H1 (cell line): ENCODE measurements around the gene GRK5. TPM values are rescaled to one million over a fixed set of nuclear protein-coding genes. Genes with fewer than 3 reads are reported as not detected.
"Not testable (repeated sequence)": the region's sequence is repeated elsewhere in the genome, so short reads cannot be mapped to it uniquely, and the experiment has no call there.

Experiments used
- CTCF ChIA-PET: fragments of 300-600 bp; sonication (Branson Sonifier 250); formaldehyde crosslinking; loops from one replicate; lab custom pipeline; 2021; ENCODE audit not compliant: partially characterized antibody; lab: Charles Lee
- POLR2A ChIA-PET: fragments of 300-600 bp; sonication (Branson Sonifier 250); formaldehyde crosslinking; loops from one replicate; lab custom pipeline; 2021; ENCODE audit warnings: inconsistent platforms; ENCODE audit not compliant: partially characterized antibody; lab: Charles Lee
- DNase-seq, 2 experiments: peaks; one replicate each; pipeline versions ENCODE4 v3.0.0 to v3.0.0-alpha.2; 2010 to 2022; ENCODE audit warnings: low spot score in 2 of 2, low read depth in 1 of 2, mixed read lengths in 1 of 2
- FAIRE-seq: peaks from 2 replicates; lab custom pipeline; 2011; peaks lifted over from hg19 to GRCh38; lab: Jason Lieb, UNC
- H2AFZ ChIP-seq: 2 replicates; pipeline ENCODE4 v1.8.1; 2012; ENCODE audit warnings: low read length, inconsistent platforms
- H2AK5ac ChIP-seq: 2 replicates; pipeline ENCODE4 v1.6.1; 2013; ENCODE audit warnings: low read depth, low read length
- H2BK120ac ChIP-seq: replicated peaks from 2 replicates; pipeline ENCODE3; 2013; ENCODE audit warnings: low read depth, low read length, inconsistent platforms
- H2BK12ac ChIP-seq: 2 replicates; pipeline ENCODE4 v1.6.1; 2013; ENCODE audit warnings: low read depth, low read length
- H2BK15ac ChIP-seq: 2 replicates; pipeline ENCODE4 v1.6.1; 2013; ENCODE audit warnings: low read length
- H2BK20ac ChIP-seq: 2 replicates; pipeline ENCODE4 v1.6.1; 2013; ENCODE audit warnings: low read length
- H2BK5ac ChIP-seq: 2 replicates; pipeline ENCODE4 v1.6.1; 2013; ENCODE audit warnings: low read depth, low read length
- H3K14ac ChIP-seq: 2 replicates; pipeline ENCODE4 v1.6.1; 2013; ENCODE audit warnings: inconsistent platforms; ENCODE audit not compliant: insufficient read length
- H3K18ac ChIP-seq: 2 replicates; pipeline ENCODE4 v1.6.1; 2013; ENCODE audit warnings: low read length; ENCODE audit errors: extremely low read depth
- H3K23ac ChIP-seq: 2 replicates; pipeline ENCODE4 v1.6.1; 2013; ENCODE audit warnings: inconsistent platforms; ENCODE audit not compliant: insufficient read length
- H3K23me2 ChIP-seq: 2 replicates; pipeline ENCODE4 v1.6.1; 2013; ENCODE audit warnings: low read depth, low read length
- H3K27ac ChIP-seq: 2 replicates; pipeline ENCODE4 v1.6.1; 2011; ENCODE audit warnings: low read depth, low read length, inconsistent platforms
- H3K27me3 ChIP-seq, 4 experiments: replicated peaks in 1 of 4; 1 replicate in 1 of 4; 2 replicates in 3 of 4; pipeline versions ENCODE4 v1.6.1 to v1.8.1; 2011 to 2013; ENCODE audit warnings: low read length in 3 of 4, mild to moderate bottlenecking in 3 of 4, inconsistent platforms in 2 of 4, mixed read lengths in 2 of 4, moderate library complexity in 1 of 4; ENCODE audit not compliant: control insufficient read depth in 3 of 4, insufficient read depth in 3 of 4; ENCODE audit errors: extremely low read depth in 1 of 4
- H3K36me3 ChIP-seq, 4 experiments: 2 replicates each; pipeline versions ENCODE4 v1.6.1 to v1.8.1; 2011 to 2013; ENCODE audit warnings: mild to moderate bottlenecking in 4 of 4, low read length in 3 of 4, moderate library complexity in 2 of 4, control low read depth in 1 of 4, inconsistent platforms in 1 of 4; ENCODE audit not compliant: insufficient read depth in 4 of 4, control insufficient read depth in 2 of 4
- H3K4ac ChIP-seq: replicated peaks from 2 replicates; pipeline ENCODE3; 2013; ENCODE audit warnings: low read length, low read depth, mixed read lengths, inconsistent platforms; ENCODE audit not compliant: insufficient read length
- H3K4me1 ChIP-seq, 4 experiments: replicated peaks in 1 of 4; 1 replicate in 1 of 4; 2 replicates in 3 of 4; pipeline versions ENCODE4 v1.6.1 to v1.8.1; 2011 to 2013; ENCODE audit warnings: low read length in 3 of 4, inconsistent platforms in 2 of 4, mixed read lengths in 1 of 4; ENCODE audit not compliant: insufficient read depth in 4 of 4, control insufficient read depth in 3 of 4
- H3K4me2 ChIP-seq, 2 experiments: 2 replicates each; pipeline versions ENCODE4 v1.6.1 to v1.8.1; 2011 to 2013; ENCODE audit warnings: low read depth in 2 of 2, low read length in 2 of 2, control low read depth in 1 of 2, inconsistent platforms in 1 of 2, mild to moderate bottlenecking in 1 of 2; ENCODE audit not compliant: insufficient read depth in 1 of 2
- H3K4me3 ChIP-seq, 4 experiments: fragments of 200-600, 300-600 bp in 1 of 4; sonication (generic), shearing (Covaris generic), sonication (Bioruptor Twin) in 1 of 4; 2 replicates each; pipeline versions ENCODE4 v1.5.1 to v1.8.1; 2011 to 2016; ENCODE audit warnings: low read length in 4 of 4, low read depth in 3 of 4, control low read depth in 2 of 4, inconsistent platforms in 2 of 4, mild to moderate bottlenecking in 2 of 4, mixed read lengths in 1 of 4, moderate library complexity in 1 of 4; ENCODE audit not compliant: insufficient read depth in 2 of 4; ENCODE audit errors: extremely low read depth in 1 of 4
- H3K56ac ChIP-seq: replicated peaks from 2 replicates; pipeline ENCODE3; 2013; ENCODE audit warnings: low read depth, mild to moderate bottlenecking, mixed read lengths, low read length, inconsistent platforms; ENCODE audit not compliant: insufficient read length
- H3K79me1 ChIP-seq: 2 replicates; pipeline ENCODE4 v1.6.1; 2013; ENCODE audit warnings: low read depth, low read length, control low read depth
- H3K79me2 ChIP-seq, 2 experiments: 2 replicates each; pipeline versions ENCODE4 v1.6.1 to v1.8.1; 2012 to 2013; ENCODE audit warnings: low read length in 2 of 2, mild to moderate bottlenecking in 2 of 2, inconsistent platforms in 1 of 2; ENCODE audit not compliant: insufficient read depth in 2 of 2, control insufficient read depth in 1 of 2
- H3K9ac ChIP-seq, 4 experiments: replicated peaks in 1 of 4; 1 replicate in 1 of 4; 2 replicates in 3 of 4; pipeline versions ENCODE4 v1.6.1 to v1.8.1; 2011 to 2013; ENCODE audit warnings: low read depth in 3 of 4, low read length in 3 of 4, control low read depth in 2 of 4, mild to moderate bottlenecking in 2 of 4, moderate library complexity in 2 of 4, inconsistent platforms in 1 of 4; ENCODE audit errors: extremely low read depth in 1 of 4
- H3K9me3 ChIP-seq, 2 experiments: 2 replicates each; pipeline versions ENCODE4 v1.6.1 to v1.8.1; 2012 to 2013; ENCODE audit warnings: mild to moderate bottlenecking in 2 of 2, moderate library complexity in 2 of 2, control low read depth in 1 of 2, inconsistent platforms in 1 of 2, low read depth in 1 of 2, low read length in 1 of 2, mixed read lengths in 1 of 2; ENCODE audit not compliant: insufficient read depth in 2 of 2
- H4K20me1 ChIP-seq, 2 experiments: replicated peaks in 1 of 2; 2 replicates each; pipeline versions ENCODE3 to v1.8.1; 2011 to 2013; ENCODE audit warnings: inconsistent platforms in 2 of 2, low read length in 2 of 2, mild to moderate bottlenecking in 1 of 2; ENCODE audit not compliant: insufficient read depth in 2 of 2, control insufficient read depth in 1 of 2
- H4K5ac ChIP-seq: 2 replicates; pipeline ENCODE4 v1.6.1; 2013; ENCODE audit warnings: low read length, low read depth, mixed read lengths, inconsistent platforms; ENCODE audit not compliant: insufficient read length
- H4K8ac ChIP-seq: 2 replicates; pipeline ENCODE4 v1.8.0; 2013; ENCODE audit warnings: mild to moderate bottlenecking, moderate library complexity, low read length, inconsistent platforms; ENCODE audit not compliant: insufficient read depth; ENCODE audit errors: extremely low read depth
- H4K91ac ChIP-seq: replicated peaks from 2 replicates; pipeline ENCODE3; 2013; ENCODE audit warnings: low read length, mixed read lengths, inconsistent platforms; ENCODE audit not compliant: insufficient read length
- WGBS, 2 experiments: shearing (Covaris generic) in 1 of 2; methylation state at CpG; one replicate each; pipeline versions ENCODE4 v1.1.6 to v1.1.7; 2013 to 2015; ENCODE audit warnings: low lambda C conversion rate in 2 of 2, mixed read lengths in 2 of 2, inconsistent platforms in 1 of 2, low coverage in 1 of 2, missing lambda C conversion rate in 1 of 2; ENCODE audit not compliant: insufficient replicate concordance in 2 of 2, insufficient coverage in 1 of 2, insufficient read length in 1 of 2; ENCODE audit errors: extremely low coverage in 1 of 2, missing lambda C conversion rate in 1 of 2; 5-methylcytosine and 5-hydroxymethylcytosine counted together
- polyA plus RNA-seq, 7 experiments: library from polyadenylated mRNA; depleted of rRNA in 3 of 7; stranded (reverse) in 5 of 7; unstranded in 2 of 7; fragments of >200 nt in 5 of 7; fragments of 200-250 nt in 2 of 7; gene quantifications; 1 replicate in 5 of 7; 2 replicates in 1 of 7; 4 replicates in 1 of 7; pipeline versions ENCODE4 v1.2.1 to v1.2.3, GENCODE V29; 2011 to 2013; ENCODE audit warnings: missing spikeins in 2 of 7, mixed read lengths in 2 of 7
- total RNA-seq: library from RNA; stranded (reverse); fragmentation: NEBNext Ultra II Directional; extraction: Animal tissue kit (Norgen Biotek cat#: 25700); gene quantifications from 2 replicates; pipeline ENCODE4 v1.2.1, GENCODE V29; 2021

GRK5 gene
- total and polyA plus RNA-seq, 2 of the 8 experiments (the other 6 are each of a cell fraction or from before 2014, with no cell fraction given): 0.54 to 2.5 TPM

DNA sequence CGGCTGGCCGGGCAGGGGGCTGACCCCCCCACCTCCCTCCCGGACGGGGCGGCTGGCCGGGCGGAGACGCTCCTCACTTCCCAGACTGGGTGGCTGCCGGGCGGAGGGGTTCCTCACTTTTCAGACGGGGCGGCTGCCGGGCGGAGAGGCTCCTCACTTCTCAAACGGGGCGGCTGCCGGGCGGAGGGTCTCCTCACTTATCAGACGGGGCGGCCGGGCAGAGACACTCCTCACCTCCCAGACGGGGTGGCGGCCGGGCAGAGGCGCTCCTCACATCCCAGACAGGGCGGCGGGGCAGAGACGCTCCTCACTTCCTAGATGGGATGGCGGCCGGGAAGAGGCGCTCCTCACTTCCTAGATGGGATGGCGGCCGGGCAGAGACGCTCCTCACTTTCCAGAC, 53.6 kb downstream of the GRK5 start:
- H3K4me3 ChIP-seq, H3K23me2 ChIP-seq, DNase-seq, H2BK15ac ChIP-seq, H3K9me3 ChIP-seq, H3K27ac ChIP-seq, H3K79me1 ChIP-seq, FAIRE-seq, H4K8ac ChIP-seq, H4K20me1 ChIP-seq, H2BK20ac ChIP-seq, H3K56ac ChIP-seq, CTCF ChIA-PET, H3K27me3 ChIP-seq, POLR2A ChIA-PET, H4K91ac ChIP-seq, H3K4ac ChIP-seq, H2AK5ac ChIP-seq, H2BK120ac ChIP-seq, H3K14ac ChIP-seq, H4K5ac ChIP-seq, H2BK12ac ChIP-seq, H3K23ac ChIP-seq, H3K4me2 ChIP-seq, H3K9ac ChIP-seq, H3K36me3 ChIP-seq, H3K4me1 ChIP-seq, H2BK5ac ChIP-seq, H3K18ac ChIP-seq, H2AFZ ChIP-seq, H3K79me2 ChIP-seq: not testable (repeated sequence)
- WGBS, 2 experiments: no CpG with 5 or more reads among the region's 34 CpGs
